H9 (cell line): ENCODE data around the gene PDC. TPM values are rescaled to one million over a fixed set of nuclear protein-coding genes. Genes with fewer than 3 reads are reported as not detected.

ENCODE experiments used
- DNase-seq: peaks from one replicate; pipeline ENCODE4 v3.0.0-alpha.2; 2017
- H2AFZ ChIP-seq: one replicate; pipeline ENCODE4 v1.6.1; 2013; ENCODE audit warnings: mild to moderate bottlenecking, low read length, control low read depth, moderate library complexity
- H2AK5ac ChIP-seq: 2 replicates; pipeline ENCODE4 v1.6.1; 2013; ENCODE audit warnings: low read length, control low read depth, mixed read lengths; ENCODE audit not compliant: insufficient read length
- H2BK120ac ChIP-seq: one replicate; pipeline ENCODE4 v1.6.1; 2013; ENCODE audit warnings: low read depth, mild to moderate bottlenecking, low read length, control low read depth, inconsistent platforms; ENCODE audit not compliant: poor library complexity, severe bottlenecking
- H2BK12ac ChIP-seq: 2 replicates; pipeline ENCODE4 v1.6.1; 2013; ENCODE audit warnings: low read length, control low read depth, mixed read lengths, low read depth; ENCODE audit not compliant: insufficient read length
- H2BK15ac ChIP-seq: 2 replicates; pipeline ENCODE4 v1.6.1; 2013; ENCODE audit warnings: low read depth, low read length, control low read depth
- H2BK20ac ChIP-seq: one replicate; pipeline ENCODE4 v1.6.1; 2013; ENCODE audit warnings: low read depth, mild to moderate bottlenecking, low read length, control low read depth, inconsistent platforms; ENCODE audit not compliant: poor library complexity, severe bottlenecking
- H2BK5ac ChIP-seq: 2 replicates; pipeline ENCODE4 v1.6.1; 2013; ENCODE audit warnings: low read length, control low read depth, mixed read lengths; ENCODE audit not compliant: insufficient read length
- H3K14ac ChIP-seq: 2 replicates; pipeline ENCODE4 v1.6.1; 2013; ENCODE audit warnings: low read length, control low read depth; ENCODE audit not compliant: insufficient read depth
- H3K18ac ChIP-seq: 2 replicates; pipeline ENCODE4 v1.6.1; 2013; ENCODE audit warnings: low read depth, mild to moderate bottlenecking, mixed read lengths, low read length, control low read depth; ENCODE audit not compliant: insufficient read length
- H3K23ac ChIP-seq: 2 replicates; pipeline ENCODE4 v1.6.1; 2013; ENCODE audit warnings: low read length, control low read depth, mixed read lengths, low read depth; ENCODE audit not compliant: insufficient read length
- H3K23me2 ChIP-seq: 2 replicates; pipeline ENCODE4 v1.6.1; 2013; ENCODE audit warnings: low read depth, mild to moderate bottlenecking, mixed read lengths, low read length, control low read depth; ENCODE audit not compliant: insufficient read length, poor library complexity, severe bottlenecking
- H3K27ac ChIP-seq: 2 replicates; pipeline ENCODE4 v1.5.1; 2013; ENCODE audit warnings: low read length, control low read depth, mixed read lengths, low read depth; ENCODE audit not compliant: insufficient read length
- H3K27me3 ChIP-seq: 2 replicates; pipeline ENCODE4 v1.6.1; 2013; ENCODE audit warnings: low read length, control low read depth, inconsistent platforms; ENCODE audit not compliant: insufficient read depth
- H3K4ac ChIP-seq: 2 replicates; pipeline ENCODE4 v1.6.1; 2013; ENCODE audit warnings: low read depth, mild to moderate bottlenecking, control low read depth, inconsistent platforms, low read length, moderate library complexity
- H3K4me1 ChIP-seq: 2 replicates; pipeline ENCODE4 v1.6.1; 2013; ENCODE audit warnings: low read length, control low read depth, inconsistent platforms; ENCODE audit not compliant: insufficient read depth
- H3K4me2 ChIP-seq: 2 replicates; pipeline ENCODE4 v1.6.1; 2013; ENCODE audit warnings: low read length, control low read depth, mixed read lengths; ENCODE audit not compliant: insufficient read length, insufficient read depth
- H3K56ac ChIP-seq: 2 replicates; pipeline ENCODE4 v1.6.1; 2013; ENCODE audit warnings: low read depth, mild to moderate bottlenecking, mixed read lengths, low read length, control low read depth; ENCODE audit not compliant: insufficient read length
- H3K79me1 ChIP-seq: 2 replicates; pipeline ENCODE4 v1.6.1; 2013; ENCODE audit warnings: low read depth, mild to moderate bottlenecking, moderate library complexity, low read length, control low read depth, inconsistent platforms; ENCODE audit not compliant: insufficient read depth, poor library complexity, severe bottlenecking
- H3K79me2 ChIP-seq: 2 replicates; pipeline ENCODE4 v1.6.1; 2013; ENCODE audit warnings: low read length, control low read depth, inconsistent platforms; ENCODE audit not compliant: insufficient read depth
- H3K9ac ChIP-seq: 2 replicates; pipeline ENCODE4 v1.6.1; 2013; ENCODE audit warnings: low read length, control low read depth, mixed read lengths; ENCODE audit not compliant: insufficient read length; ENCODE audit errors: extremely low read depth
- H3K9me3 ChIP-seq: one replicate; pipeline ENCODE4 v1.6.1; 2013; ENCODE audit warnings: low read depth, low read length, inconsistent platforms; ENCODE audit not compliant: control insufficient read depth
- H3T11ph ChIP-seq: one replicate; pipeline ENCODE4 v1.6.1; 2013; ENCODE audit warnings: mild to moderate bottlenecking, low read length, control low read depth, inconsistent platforms
- H4K20me1 ChIP-seq: one replicate; pipeline ENCODE4 v1.6.1; 2013; ENCODE audit not compliant: control insufficient read depth, insufficient read length, insufficient read depth
- H4K5ac ChIP-seq: 2 replicates; pipeline ENCODE4 v1.6.1; 2013; ENCODE audit warnings: low read depth, mild to moderate bottlenecking, mixed read lengths, low read length, control low read depth; ENCODE audit not compliant: insufficient read length
- H4K8ac ChIP-seq: replicated peaks from 2 replicates; pipeline ENCODE4 v1.6.1; 2013; ENCODE audit warnings: low read length, control low read depth, mixed read lengths, low read depth; ENCODE audit not compliant: insufficient read length
- H4K91ac ChIP-seq: 2 replicates; pipeline ENCODE4 v1.6.1; 2013; ENCODE audit warnings: low read depth, mild to moderate bottlenecking, moderate library complexity, mixed read lengths, low read length, control low read depth; ENCODE audit not compliant: insufficient read length
- H3K27ac Mint-ChIP-seq, 3 experiments: 2 replicates in 2 of 3; 3 replicates in 1 of 3; pipeline ENCODE4 v1.8.0; 2020 to 2021; ENCODE audit warnings: mixed read lengths in 3 of 3, mild to moderate bottlenecking in 1 of 3, moderate library complexity in 1 of 3
- H3K27me3 Mint-ChIP-seq: 2 replicates; pipeline ENCODE4 v1.8.0; 2021; ENCODE audit warnings: low read depth, mild to moderate bottlenecking, moderate library complexity, mixed read lengths
- H3K36me3 Mint-ChIP-seq, 3 experiments: 2 replicates in 2 of 3; 3 replicates in 1 of 3; pipeline ENCODE4 v1.8.0; 2020 to 2021; ENCODE audit warnings: low read depth in 3 of 3, mixed read lengths in 3 of 3; ENCODE audit not compliant: insufficient read depth in 1 of 3
- H3K4me1 Mint-ChIP-seq, 2 experiments: 2 replicates each; pipeline ENCODE4 v1.8.0; 2020; ENCODE audit warnings: mixed read lengths in 2 of 2
- H3K4me3 Mint-ChIP-seq, 2 experiments: 2 replicates in 1 of 2; 3 replicates in 1 of 2; pipeline ENCODE4 v1.8.0; 2020 to 2021; ENCODE audit warnings: mild to moderate bottlenecking in 2 of 2, mixed read lengths in 2 of 2, moderate library complexity in 1 of 2
- H3K9me3 Mint-ChIP-seq, 2 experiments: 2 replicates in 1 of 2; 3 replicates in 1 of 2; pipeline ENCODE4 v1.8.0; 2020; ENCODE audit warnings: mild to moderate bottlenecking in 2 of 2, mixed read lengths in 2 of 2, moderate library complexity in 1 of 2
- CTCF ChIP-seq: fragments of 200-600 bp; sonication (generic); conservative IDR thresholded peaks from 3 replicates; pipeline ENCODE4 v1.8.0; 2021; ENCODE audit warnings: antibody characterized with exemption, mild to moderate bottlenecking
- WGBS: extraction: QIAGEN DNeasy Blood & Tissue Kit; methylation state at CpG from one replicate; pipeline ENCODE4 v1.1.7; 2013; ENCODE audit warnings: missing lambda C conversion rate, low lambda C conversion rate, mixed read lengths; ENCODE audit not compliant: insufficient read length; ENCODE audit errors: extremely low coverage; 5-methylcytosine and 5-hydroxymethylcytosine counted together
- total RNA-seq: library from RNA; stranded (reverse); gene quantifications from 2 replicates; pipeline ENCODE4 v1.2.1, GENCODE V29; 2021

PDC gene
- total RNA-seq, 1 experiment from 2014 or later: not detected

- WGBS: no CpG with 5 or more reads among the region's 2 CpGs
- H3K4me3 Mint-ChIP-seq: no peak overlapping the region
Observed at GRCh38 chr1:186424539-186424938, 36.4 kb downstream of the PDC start.

More at GRCh38 chr1:186424539-186424938, 36.4 kb downstream of the PDC start:
- H3K18ac ChIP-seq: no peak overlapping the region
- H3K27ac Mint-ChIP-seq: no peak overlapping the region
- no peaks in the 10 kb centered on the region for H4K20me1 ChIP-seq
- no peak for DNase-seq
- H4K91ac ChIP-seq: no peak overlapping the region
- no peaks in the 10 kb centered on the region for H3K79me2 ChIP-seq
- H3K23me2 ChIP-seq: no peaks in the 10 kb centered on the region
- no peak overlapping the region for H3K4ac ChIP-seq
- H3K9me3 Mint-ChIP-seq: no peaks in the 10 kb centered on the region
- H4K5ac ChIP-seq: no peak overlapping the region
- H2AK5ac ChIP-seq: no peak overlapping the region
- no peak overlapping the region for H3T11ph ChIP-seq
- H3K4me2 ChIP-seq: no peak overlapping the region
- no peak for TF ChIP-seq CTCF
- H3K4me1 ChIP-seq: no peaks in the 10 kb centered on the region
- H2BK20ac ChIP-seq: no peak overlapping the region
- no peak overlapping the region for H2BK5ac ChIP-seq
- no peak overlapping the region for H2BK15ac ChIP-seq
- no peak overlapping the region for H4K8ac ChIP-seq
- H3K14ac ChIP-seq: no peak overlapping the region
- H3K56ac ChIP-seq: no peak overlapping the region
- no peaks in the 10 kb centered on the region for H3K79me1 ChIP-seq
- no peaks in the 10 kb centered on the region for H3K4me1 Mint-ChIP-seq
- H3K23ac ChIP-seq: no peak overlapping the region
- H3K27me3 Mint-ChIP-seq: no peaks in the 10 kb centered on the region
- H2BK120ac ChIP-seq: no peak overlapping the region
- no peak overlapping the region for H3K27ac ChIP-seq
- H3K9me3 ChIP-seq: no peaks in the 10 kb centered on the region
- H2BK12ac ChIP-seq: no peak overlapping the region
- H3K36me3 Mint-ChIP-seq: peaks cover 0 to 6% (median under 1%) of the 10 kb centered on the region in 3 experiments; a peak in 3 of 7 replicates
- no peaks in the 10 kb centered on the region for H3K27me3 ChIP-seq
- no peak overlapping the region for H3K9ac ChIP-seq
- H2AFZ ChIP-seq: no peak overlapping the region
